IPS DF 4.7 (cell line): ENCODE measurements around the gene PPM1E.
"Not testable (repeated sequence)": the region's sequence is repeated elsewhere in the genome, so short reads cannot be mapped to it uniquely, and the experiment has no call there.

Experiments
- DNase-seq: peaks from one replicate; pipeline ENCODE4 v3.0.0-alpha.2; 2013; ENCODE audit warnings: low spot score; ENCODE audit errors: extremely low read depth

PPM1E gene

GRCh38 chr17:58778482-58778881, 22.8 kb downstream of the PPM1E start:
- not testable (repeated sequence) for DNase-seq

DNA sequence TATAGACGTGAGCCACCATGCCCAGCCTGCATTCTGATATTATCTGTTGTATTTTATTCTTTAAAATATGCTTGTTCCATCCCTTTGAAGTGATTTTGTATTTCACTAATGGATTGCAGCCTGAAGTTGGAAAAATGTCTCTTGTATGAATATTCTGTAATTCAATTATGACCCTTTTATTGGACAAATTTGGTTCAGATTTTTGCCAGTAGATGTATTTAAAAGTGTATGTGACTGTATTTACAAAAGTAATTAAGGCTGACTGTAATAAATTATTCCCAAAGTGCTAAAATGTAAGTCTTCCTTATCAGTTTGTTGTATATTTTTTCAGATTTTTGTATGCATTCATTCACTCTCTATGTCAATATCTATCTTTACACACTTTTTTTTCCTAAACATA, 23.8 kb downstream of the PPM1E start:
- no peak for DNase-seq

GRCh38 chr17:58783380-58783779, 27.7 kb downstream of the PPM1E start:
- no peak for DNase-seq

GRCh38 chr17:58785097-58785496, 29.4 kb downstream of the PPM1E start:
- no peak for DNase-seq

DNA sequence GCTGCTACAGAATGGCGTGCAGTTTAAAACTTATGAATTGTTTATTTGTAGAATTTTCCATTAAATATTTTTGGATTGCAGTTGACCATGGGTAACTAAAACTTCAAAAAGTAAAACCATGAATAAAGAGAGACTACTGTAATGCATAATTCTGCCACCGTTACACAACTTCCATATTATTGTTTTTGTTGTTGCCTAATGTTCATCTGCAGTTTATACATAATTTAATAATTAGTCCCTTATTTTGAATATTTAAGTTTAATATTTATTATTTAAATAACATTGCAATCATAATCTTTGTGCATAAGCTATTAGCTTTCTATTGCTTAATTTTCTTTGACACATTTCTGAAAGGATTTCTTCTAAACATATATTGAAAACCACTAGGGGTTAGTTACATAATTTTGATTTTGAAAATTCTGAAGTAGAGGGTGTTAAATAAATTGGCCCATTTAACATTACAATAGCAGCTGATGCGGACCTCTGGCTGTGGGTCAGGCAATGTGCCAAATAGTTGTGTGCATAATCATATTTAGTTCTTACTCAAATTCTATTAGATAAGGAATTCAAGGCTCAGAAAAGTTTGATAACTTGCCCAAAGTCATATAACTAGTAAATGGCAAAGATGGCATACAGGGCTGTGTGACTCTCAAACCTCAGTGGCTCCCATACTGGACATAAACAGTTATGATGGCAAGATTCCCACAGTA, 31.1 kb downstream of the PPM1E start:
- no peak for DNase-seq

- DNase-seq, result no peak
Observed at GRCh38 chr17:58788199-58788598, 32.5 kb downstream of the PPM1E start.

DNA sequence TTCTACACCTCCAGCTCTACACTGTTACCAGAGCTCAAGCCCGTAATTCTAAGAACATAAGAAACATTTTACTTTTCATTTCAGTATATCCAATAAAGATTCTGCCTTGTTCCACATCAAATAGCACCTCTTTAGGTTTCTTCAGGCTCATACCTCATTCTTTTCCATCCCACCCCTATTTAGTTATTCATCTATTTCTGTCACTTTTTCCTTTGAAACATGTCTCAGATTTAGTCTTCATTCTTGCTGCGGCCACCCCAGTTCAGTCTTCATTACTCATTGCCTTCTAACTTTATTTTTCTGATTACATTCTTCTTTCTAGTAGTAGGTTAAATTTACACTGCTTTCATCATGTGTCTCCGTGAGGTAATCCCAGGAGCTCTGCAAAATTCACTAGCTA, 33.5 kb downstream of the PPM1E start:
- no peak for DNase-seq

GRCh38 chr17:58789831-58790230, 34.2 kb downstream of the PPM1E start:
- no peak for DNase-seq

- DNase-seq, result not testable (repeated sequence)
Observed at GRCh38 chr17:58794508-58794907, 38.9 kb downstream of the PPM1E start.

- DNase-seq, result no peak
Observed at GRCh38 chr17:58802188-58802587, 46.5 kb downstream of the PPM1E start.

- DNase-seq, result no peak
Observed at GRCh38 chr17:58806046-58806445, 50.4 kb downstream of the PPM1E start.

GRCh38 chr17:58808609-58809563, 53.2 kb downstream of the PPM1E start:
- DNase-seq, result no peak

GRCh38 chr17:58809564-58809936, 53.9 kb downstream of the PPM1E start:
- no peak for DNase-seq

GRCh38 chr17:58811290-58811689, 55.6 kb downstream of the PPM1E start:
- no peak for DNase-seq

- no peak for DNase-seq
Observed at GRCh38 chr17:58813712-58814111, 58.1 kb downstream of the PPM1E start.

GRCh38 chr17:58818654-58819053, 63.0 kb downstream of the PPM1E start:
- DNase-seq, result no peak

- DNase-seq, result no peak
Observed at GRCh38 chr17:58822148-58823050, 66.7 kb downstream of the PPM1E start.

- DNase-seq, result no peak
Observed at GRCh38 chr17:58823051-58823525, 67.4 kb downstream of the PPM1E start.

DNA sequence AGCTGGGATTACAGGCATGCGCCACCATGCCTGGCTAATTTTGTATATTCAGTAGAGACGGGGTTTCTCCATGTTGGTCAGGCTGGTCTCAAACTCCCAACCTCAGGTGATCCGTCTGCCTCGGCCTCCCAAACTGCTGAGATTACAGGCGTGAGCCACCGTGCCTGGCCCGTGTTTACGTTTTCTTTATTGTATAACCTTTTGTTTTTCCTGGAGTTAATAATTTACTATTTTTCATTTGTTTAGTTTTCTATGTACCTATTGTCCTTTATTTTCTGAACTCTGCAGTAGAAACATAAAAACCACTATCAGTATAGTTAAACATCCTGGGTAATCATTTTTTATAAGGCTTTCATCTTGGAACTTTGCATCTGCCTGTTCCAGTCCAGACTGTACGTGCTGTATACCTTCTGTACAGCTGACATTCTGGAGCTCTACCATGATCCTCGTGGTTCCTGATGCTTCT, 73.6 kb downstream of the PPM1E start:
- no peak for DNase-seq

GRCh38 chr17:58831780-58832179, 76.1 kb downstream of the PPM1E start:
- no peak for DNase-seq

DNA sequence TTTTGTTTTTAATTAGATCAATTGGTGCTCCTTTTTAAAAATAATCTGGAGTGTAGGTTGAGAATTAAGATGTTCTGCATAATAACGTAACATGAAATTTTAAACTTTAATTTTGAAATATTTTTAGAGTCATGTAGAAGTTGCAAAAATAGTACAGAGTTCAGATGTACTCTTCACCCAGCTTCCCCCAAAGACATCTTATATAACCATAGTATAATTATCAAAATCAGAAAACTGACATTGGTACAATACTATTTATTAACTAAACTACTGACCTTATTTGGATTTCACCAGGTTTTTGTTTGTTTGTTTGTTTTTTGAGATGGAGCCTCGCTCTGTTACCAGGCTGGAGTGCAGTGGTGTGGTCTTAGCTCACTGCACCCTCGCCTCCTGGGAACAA, 76.9 kb downstream of the PPM1E start:
- DNase-seq, result no peak
